ENCODE results near the gene LDLRAD3.
A peak's percentile ranks its signal among the peaks of the same experiment; 100 is the strongest.

LDLRAD3 gene

DNA sequence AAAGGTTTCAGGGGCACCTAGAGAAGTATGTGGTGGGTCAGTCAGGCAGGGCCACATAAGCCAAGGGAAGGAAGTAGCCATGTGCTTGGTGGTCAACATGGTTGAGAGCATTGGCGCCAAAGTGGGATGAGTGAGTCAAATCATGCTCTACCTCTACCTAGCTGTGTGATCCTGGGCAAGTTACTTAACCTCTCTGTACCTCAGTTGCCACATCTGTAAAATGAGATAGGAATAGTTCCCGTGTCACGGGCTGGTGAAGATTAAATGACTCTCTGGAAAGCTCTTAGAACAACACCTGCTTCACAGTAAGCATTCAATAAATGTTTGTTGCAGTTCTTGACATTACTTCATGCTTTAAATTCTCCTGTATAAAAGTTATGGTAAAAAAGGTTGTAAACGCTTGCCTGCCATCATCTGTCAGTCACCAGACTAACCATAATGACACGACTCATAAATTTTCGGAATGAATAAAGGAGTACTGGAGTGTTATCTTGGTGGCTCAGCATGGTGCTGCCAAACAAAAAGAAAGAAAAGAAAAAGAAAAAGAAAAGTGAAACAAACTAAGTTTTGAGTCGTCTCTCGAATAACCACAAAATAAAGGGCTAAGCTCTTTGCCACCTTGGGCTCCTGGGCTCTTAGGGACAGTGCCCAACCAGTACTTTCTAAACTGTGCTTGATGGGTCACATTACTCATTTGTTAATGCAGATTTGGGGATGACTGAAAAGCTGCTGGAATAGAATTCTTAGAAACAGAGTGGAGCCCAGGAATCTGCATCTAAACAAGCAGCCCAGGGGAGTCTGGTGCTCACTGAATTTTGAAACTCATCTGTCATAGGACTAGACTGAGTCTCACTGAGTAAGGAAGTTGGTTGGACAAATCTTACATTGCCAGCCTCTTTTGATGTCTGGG lies 107.6 kb downstream of the LDLRAD3 start:
- no peak for DNase-seq

DNA sequence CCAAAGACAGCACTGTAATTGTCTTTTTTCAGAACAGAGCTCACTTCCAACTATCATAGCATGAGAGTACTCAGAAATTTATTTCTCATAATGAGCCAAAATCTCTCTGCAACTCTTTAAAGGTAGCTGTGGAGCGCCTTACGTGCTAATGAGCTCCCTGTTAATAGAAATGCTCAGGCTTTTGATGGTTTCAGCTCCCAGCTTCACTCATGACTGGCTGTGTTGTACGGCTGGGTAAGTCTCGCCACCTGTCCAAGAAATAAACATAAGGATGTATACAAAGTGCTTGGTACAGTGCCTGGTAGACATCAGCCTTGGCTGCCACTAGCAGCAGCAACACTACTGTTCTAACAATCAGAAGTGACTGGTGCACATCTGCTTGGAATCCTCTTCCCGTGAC lies 109.4 kb downstream of the LDLRAD3 start:
- DNase-seq, result no peak

DNA sequence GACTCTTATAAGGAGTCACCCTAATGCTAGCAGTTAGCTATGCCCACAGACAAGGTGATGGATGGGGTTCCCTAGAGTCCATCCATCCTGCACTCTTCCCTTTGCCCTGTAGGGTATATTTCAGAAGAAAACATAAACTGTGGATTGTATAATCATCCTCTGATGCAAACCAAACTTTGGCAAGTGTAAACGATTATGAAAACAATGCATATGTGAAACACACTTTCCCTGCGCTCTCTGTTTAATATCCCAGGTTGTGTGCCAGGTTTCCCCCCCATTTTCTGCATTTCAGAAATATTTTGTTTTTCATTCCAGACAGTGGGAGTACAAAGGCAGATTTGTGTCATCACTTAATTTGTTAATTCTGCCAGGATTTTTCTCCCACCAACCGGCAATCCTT lies 110.0 kb downstream of the LDLRAD3 start:
- no peak for DNase-seq

DNA sequence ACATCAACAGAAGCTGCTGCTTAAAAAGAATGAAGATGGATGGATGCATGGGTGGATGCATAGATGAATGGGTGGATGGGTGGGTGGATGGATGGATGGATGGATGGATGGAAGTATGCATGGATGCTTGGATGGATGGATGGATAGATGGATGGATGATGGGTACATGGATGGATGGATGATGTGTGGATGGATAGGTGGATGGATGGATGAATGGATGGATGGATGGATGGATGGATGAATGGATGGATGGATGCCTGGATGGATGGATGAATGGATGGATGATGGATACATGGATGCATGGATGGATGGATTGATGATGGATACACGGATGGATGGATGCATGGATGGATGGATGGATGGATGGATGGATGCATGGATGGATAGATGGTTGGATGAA lies 110.8 kb downstream of the LDLRAD3 start:
- no peak for DNase-seq

DNA sequence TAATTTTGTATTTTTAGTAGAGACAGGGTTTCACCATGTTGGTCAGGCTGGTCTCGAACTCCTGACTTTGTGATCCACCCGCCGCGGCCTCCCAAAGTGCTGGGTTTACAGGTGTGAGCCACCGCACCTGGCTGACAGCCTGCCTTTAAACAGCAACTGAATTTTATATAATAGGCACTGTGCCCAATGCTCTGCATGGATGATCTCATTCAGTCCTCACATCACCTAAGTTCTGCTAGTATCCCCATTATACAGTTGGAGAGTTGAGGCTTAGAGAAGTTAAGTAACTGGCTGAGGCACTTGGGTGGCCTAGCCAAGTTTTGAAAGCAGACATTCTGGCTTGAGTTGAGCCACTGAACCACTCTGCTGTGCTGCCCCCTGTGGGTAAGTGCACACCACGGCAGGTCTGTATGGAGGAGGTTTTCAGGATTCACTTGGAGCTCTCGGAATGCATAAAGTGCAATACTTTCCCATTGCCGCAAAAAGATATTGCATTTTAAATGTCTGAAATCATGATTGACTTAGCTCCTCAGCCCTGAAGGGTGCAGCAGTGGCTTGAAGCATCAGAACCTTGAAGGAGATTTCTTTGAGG lies 112.4 kb downstream of the LDLRAD3 start:
- peak; percentile 27 for DNase-seq

DNA sequence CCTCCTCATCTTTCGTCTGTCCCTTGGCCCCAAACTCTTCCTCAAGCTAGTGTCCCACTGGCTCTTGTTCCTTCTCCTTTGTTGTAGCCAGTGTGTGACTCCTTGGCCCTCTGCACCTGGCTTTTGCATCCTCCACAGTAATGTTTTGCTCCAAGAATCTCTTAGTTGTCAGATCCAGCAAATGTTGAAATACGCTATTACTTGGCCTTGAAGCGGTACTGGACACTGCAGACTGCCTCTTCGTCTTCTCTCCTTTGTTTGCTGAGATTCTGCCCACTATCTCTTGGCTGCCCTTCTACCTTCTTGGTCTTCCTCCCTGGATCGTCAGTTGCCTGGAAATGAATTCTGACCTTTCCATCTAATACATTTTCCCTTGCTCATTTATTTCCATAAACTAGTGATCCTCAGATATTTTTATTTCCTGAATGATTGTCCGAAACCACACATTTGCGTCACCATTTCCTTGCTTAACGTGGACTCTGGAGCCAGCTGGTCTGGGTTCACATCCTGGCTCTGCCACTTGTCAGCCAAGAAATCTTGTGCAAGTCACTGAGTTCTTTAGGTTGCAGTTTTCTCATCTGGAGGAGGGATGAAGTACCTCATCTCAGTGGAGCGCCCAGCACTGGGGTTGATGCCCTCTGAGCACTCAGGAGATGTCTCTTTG lies 113.6 kb downstream of the LDLRAD3 start:
- DNase-seq, result no peak

DNA sequence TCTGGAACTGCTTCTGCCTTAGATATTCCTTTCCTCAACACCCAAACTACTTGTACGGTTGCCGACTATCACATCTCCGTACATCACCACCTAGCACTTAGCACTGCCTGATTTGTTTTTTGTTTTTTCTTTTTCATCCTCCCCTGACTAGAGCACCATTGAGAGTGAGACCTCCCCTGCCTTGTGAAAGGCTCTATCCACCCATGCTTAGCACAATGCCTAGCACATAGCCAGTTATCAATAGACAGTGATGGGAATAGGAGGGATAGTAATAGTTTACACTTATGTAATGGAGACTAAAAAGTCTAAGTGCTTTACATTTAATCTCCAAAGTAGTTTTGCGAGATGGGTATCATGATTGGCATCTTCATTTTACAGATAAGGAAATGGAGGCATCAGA lies 115.8 kb downstream of the LDLRAD3 start:
- DNase-seq, result no peak

DNA sequence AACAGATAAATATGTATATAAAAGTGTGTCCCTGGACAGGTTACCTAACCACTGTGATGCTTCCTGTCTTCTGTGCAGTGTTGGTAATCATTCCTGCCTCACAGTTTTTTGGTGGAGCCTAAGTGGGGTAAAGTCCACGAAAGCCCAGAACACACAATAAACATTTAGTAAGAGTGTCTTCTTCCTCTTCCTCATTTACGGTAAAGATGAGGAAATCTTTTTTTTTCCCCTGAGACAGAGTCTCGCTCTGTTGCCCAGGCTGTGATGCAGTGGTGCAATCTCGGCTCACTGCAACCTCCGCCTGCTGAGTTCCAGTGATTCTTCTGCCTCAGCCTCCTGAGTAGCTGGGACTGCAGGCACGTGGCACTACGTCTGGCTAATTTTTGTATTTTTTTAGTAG lies 117.1 kb downstream of the LDLRAD3 start:
- no peak for DNase-seq

DNA sequence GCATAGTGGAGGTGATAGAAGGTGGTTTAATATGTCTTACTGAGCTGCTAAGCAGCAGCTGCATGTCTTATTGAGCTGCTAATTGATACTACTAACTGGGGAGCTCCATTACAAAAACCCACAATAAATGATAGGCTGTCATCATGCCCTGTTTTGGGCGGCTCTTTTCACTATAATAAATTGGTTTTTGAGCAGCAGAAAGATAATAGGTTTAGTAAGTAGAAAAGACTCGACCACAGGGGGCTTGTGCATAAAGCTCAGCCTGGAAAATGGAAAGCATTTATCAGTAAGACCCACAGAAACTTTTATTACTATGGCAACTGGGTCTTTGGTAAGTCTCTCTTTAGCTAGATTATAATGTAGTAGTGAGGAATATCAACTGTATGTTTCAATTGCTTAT lies 117.6 kb downstream of the LDLRAD3 start:
- DNase-seq, result no peak

DNA sequence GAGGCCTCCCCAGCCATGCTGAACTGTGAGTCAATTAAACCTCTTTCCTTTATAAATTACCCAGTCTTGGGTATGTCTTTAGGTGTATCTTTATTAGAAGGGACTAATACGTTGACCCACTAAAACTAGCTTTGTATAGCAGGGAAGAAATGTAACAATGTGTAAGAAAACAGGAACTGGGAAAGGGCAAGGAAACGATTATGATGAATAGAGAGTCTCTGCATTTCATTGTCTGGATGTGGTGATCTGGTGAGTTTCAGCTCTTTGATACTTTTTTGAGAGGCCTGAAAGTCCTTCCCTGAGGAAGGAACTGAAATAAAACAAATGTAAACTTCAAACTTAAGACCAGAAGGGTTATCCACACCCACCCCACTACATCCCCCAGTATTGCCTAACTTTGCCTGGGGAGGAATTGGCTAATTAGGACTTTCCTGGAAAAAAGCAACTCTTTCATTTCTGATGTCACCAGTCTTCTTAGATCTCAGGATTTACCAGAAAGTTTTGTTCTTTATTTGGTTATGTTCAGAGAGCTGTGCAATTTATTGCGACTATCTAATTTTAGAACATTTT lies 119.0 kb downstream of the LDLRAD3 start:
- DNase-seq, result no peak

DNA sequence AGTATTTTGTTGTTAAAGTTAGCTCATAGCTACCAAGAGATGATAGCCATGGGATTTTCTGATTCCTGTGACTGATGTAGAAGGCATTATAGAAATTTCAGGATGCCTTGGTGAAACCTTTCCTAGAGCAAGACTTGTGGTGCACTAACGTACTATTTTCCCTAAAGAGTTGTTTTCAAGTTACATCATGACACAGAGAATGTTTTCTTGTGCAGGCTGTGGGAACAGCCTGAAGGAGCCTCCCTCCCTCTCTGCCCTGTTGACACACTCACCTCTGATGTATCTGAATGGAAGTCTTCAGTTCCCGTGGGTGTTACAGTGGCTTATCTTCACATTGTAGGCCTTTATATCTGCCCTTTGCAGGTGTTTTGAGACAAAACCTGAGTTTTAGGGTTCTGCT lies 121.6 kb downstream of the LDLRAD3 start:
- DNase-seq, result peak; percentile 60

DNA sequence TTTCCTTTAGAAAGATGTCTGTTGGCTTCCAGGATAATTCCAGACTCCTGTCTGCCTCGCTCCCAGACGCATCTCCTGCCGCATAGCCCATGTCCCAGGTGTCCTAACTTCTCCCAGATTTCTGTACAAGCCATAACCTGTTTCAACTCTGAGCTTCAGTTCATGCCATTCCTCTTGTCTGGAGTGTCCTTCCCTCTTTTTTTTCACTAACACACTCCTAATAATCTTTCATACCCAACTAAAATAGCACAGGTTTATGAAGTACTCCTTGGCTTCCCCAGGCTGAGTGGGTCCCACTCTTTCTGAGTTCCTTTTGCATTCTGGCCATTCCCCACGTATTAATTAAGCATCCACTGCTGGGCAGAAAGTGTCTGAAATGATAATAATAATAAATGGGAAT lies 123.0 kb downstream of the LDLRAD3 start:
- no peak for DNase-seq

DNA sequence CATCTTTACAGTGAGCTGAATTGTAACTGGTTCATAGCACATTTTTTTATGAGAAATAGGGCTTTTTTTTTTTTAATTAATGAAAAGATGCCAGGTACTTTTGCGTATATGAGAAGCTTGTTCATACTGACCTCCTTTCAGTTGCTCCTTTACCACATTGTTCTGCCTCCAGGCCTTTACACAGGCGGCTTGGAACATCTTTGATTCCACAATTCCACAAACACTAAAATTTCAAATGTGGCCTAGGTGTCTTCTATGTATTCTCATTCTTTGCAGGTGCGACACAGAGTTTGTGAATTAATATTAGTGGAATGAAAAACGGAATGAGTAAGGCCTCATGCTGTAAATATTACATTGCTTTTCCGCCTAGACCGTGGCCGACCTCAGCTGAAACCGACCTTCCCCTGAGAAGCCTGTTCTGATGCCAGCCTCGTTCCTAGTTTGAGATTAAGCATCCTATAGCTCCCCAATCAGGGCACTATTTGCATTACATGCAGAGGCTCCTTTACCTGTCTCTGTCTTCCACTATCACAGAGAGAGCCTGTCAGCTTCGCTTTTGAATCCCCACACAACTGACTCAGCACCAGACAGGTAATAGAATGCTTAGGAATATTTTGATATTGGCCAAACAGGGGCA lies 125.8 kb downstream of the LDLRAD3 start:
- no peak for DNase-seq

DNA sequence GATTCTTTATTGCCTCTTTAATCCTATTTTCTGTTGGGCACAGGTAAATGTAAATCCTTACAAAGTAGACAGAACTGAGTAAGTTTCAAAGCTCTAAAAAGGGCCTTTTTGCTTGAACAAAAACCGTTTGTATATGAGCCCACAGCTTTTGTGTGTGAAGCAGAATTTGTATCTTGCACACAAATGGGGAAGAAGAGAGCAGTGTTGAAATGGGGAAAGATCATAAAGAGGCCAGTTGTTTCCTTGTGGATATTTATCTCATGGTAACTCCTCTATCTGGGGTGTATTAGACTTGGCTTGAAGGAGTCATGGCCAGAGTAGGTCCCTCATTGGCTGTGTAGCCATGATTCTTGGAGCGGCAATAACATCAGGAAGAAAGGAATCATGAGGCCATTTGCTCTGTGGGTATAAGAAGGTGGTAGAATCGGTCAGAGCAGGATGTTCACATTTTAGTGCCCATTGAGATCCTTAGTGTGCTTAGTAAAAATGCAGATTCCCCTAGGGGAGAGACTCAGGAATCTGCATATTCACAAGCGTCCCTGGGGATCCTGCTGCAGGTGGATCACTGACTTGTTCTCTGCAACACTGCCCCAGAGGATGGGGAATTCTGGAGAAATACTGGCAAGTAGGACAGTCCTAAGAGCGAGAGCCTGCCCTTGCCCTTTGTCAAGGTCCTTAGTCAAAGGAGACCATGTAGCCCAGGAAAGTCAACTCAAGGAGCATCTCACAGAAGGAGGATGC lies 126.5 kb downstream of the LDLRAD3 start:
- DNase-seq, result no peak

DNA sequence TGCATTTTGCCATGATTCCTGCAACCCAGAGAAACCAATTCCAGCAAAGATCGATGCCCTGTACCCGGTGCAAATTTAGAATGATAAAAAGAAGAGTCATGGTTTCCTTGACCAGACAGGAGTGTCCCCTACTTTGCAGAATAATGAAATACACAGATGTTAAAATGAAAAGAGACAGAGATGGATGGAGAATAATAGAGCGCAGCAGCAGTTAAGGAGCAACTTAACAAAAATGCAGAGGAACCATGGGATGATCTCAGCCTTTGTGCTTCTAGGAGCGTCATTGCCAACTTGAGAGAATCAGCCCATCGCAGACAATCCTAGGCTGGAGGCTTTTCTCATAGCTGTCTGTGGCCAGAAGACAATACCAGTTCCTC lies 127.1 kb downstream of the LDLRAD3 start:
- DNase-seq, result no peak

DNA sequence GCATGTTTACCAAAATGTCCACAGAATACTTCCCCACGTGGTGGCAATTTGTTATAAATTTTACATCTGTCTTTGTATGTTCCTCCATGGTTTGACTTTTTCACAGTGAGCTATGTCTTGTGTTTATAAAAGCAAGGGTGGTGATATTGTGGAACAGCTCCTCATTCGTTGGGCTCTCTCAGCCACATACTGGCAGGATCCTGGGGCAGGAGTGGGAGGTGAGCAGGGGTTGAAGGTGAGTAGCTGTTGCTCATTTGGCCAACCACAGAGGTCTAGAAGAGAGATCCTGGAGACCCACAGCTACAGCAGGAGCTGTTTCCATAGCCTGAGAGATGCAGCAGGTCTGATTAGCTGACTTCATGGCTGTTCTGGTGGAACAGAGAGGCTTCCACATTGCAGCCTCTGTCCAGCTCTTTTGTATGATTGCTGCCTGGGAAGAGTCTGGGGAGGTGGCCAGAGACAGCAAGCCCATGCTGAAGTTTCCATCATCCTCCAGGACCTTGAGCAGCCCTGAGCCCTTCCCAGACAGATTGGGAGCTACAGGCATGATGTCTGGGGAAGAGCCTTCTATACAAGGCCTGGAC lies 128.1 kb downstream of the LDLRAD3 start:
- DNase-seq, result no peak

DNA sequence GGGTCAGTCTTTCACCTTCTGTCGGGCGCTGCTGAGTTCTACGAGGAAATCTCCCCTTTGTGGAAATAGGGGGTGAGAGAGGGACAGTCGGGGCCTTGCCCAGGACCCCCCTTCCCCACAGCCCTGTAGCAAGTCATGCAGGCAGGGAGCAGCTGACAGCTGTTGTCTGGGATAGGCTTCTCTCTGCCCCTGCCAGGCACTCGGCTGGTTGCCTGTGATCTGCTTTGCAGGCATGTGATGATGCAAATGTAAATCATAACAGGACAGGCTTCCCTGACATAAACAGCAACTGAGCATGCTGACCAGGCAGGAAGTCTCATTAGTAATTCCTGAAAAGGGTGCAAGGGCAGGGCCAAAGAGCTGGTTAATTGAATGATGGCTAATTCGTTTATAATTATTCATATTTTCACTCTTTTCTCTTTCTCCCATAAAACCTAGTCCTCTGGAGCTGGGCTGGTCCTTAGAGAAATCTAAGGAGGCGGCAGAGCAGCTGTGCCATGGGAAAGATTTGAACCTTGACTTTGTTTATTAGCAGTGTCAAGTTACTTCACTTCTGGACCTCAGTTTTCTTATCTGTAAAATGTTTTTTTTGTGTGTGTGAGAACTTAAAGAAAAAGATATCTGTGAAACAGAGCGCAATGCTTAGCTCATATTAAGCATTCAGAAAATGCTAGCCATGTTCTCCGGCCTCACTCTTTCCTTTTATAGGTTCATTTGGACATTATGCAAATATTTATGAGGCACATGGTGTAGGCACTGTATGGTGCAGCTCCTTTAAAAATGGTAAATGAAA lies 129.7 kb downstream of the LDLRAD3 start:
- peak; percentile 75 for DNase-seq

DNA sequence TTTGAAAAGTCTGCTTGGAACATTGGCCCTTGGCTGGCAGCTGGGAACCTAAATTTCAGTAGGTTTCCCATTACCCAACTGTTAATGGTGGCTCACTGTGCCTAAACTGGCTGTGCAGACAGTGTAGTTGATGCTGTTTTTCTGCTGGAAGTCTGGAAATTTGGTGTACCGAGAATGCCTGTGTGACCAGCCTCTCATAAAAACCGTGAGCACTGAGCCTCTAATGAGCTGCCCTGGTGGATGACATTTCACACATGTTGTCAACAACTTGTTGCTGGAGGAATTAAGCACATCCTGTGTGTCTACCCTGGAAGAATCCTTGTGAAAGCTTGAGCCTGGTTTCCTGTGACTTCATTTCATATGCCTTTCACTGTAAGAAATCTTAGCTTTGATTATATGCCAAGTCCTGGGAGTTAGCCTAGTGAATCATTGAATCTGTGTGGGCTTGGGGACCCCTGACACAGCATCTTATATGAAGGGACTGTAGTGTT lies 131.1 kb downstream of the LDLRAD3 start:
- peak; percentile 93 for DNase-seq

DNA sequence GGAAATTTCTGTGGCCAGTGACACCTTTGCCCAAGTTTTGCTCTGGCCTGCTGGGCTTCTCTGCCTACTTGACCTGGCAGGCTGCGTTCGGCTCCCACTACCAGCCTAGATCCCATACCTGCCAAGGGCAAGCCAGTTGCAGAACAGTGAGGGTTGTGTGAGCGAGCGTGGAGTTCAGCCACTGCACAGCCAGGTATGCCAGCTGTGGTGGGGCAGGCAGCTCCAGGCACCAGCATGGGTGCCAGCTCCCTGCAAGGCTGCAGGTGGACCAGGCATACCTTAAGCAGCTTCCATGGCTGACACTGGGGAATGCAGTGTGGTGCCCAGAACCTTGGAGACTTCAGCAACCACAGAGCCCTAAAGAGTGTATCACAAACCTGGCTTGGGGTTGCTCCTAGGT lies 133.5 kb downstream of the LDLRAD3 start:
- no peak for DNase-seq

DNA sequence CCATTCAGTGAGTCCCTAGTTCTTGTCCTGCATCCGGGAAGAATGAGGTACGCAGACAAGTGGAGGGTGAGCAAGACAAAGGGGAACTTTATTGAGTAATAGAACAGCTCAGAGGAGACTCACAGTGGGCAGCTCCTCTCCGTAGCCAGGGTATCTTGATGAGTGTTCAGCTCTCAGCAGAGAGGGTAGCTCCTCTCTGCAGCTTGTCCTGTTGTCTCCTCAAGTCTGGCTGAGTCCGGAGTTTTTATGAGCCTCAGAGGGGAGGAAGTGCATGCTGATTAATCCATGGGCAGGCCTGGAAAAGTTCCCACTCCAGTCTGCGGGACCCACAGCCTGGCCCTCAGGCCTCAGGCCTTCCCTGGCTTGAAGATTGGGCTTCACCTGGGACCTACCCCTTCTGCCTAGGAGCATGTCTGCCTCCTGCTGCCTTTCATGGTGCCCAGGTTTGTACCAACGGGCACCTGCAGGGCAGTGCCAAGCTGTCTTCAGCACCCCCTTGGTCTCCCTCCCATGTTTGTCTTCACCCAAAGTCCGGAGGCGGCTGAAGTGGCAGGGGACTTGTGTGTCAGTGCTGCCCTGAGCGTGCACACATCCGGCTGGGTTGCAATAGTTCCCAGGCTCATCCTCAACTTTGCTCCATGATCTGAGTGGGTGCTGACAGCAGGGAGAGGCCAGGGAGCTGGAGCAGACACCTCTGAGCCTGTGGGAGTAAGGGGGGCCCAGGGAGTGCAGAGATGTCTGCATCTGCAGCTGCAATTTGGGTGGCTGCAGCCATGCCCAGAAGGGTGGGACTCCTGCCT lies 134.2 kb downstream of the LDLRAD3 start:
- DNase-seq, result no peak
